OCI-LY7 (cell line): Measurements from ENCODE around the gene SHROOM2.

ENCODE experiments used
- CTCF ChIP-seq: fragments of 200-600 bp; sonication (generic); conservative IDR thresholded peaks from 2 replicates; pipeline ENCODE4 v1.5.1; 2014; ENCODE audit warnings: mild to moderate bottlenecking, antibody characterized with exemption, low read length, moderate library complexity, mixed read lengths
- EZH2phosphoT487 ChIP-seq: fragments of 200-600 bp; sonication (generic); IDR thresholded peaks from 2 replicates; pipeline ENCODE4 v1.6.1; 2018; ENCODE audit warnings: low read depth, borderline replicate concordance, mild to moderate bottlenecking, mixed run types, antibody characterized with exemption, low read length, moderate library complexity, mixed read lengths

GRCh38 chrX:9940421-9940820 is 154.2 kb downstream of the SHROOM2 start:
- TF ChIP-seq CTCF (no peak), EZH2phosphoT487 (no peak)
